Measurements from ENCODE around the gene CTIF. TPM values are rescaled to one million over a fixed set of nuclear protein-coding genes. Genes with fewer than 3 reads are reported as not detected.

Gene CTIF
- total RNA-seq, 4 donors from 2014 or later: 14.1 to 78.2 (median 18.4) TPM

GRCh38 chr18:48885266-48885923 is 346.6 kb downstream of the CTIF start:
- Histone ChIP-seq H3K4me3 (no peak overlapping the region), H3K27ac (no peak overlapping the region), H3K27me3 (no peaks in the 10 kb centered on the region), H3K9me3 (no peaks in the 10 kb centered on the region), H3K36me3 (no peaks in the 10 kb centered on the region), H3K4me1 (peaks cover 0 to 7% (median 4%) of the 10 kb centered on the region in 4 donors)
- DNase-seq: no peak
- intact Hi-C loops (cut with DNase I; ENCODE audit: low total_unique reads): no loop called here
- 88% methylated on average over 11 of the region's 11 CpGs; no CpG with 5 or more reads in 1 of the 2 donors for WGBS, 2 donors (ENCODE audit: low coverage in 1 of 2)
- in situ Hi-C loops (cut with MboI; ENCODE audit: low pct_ligation_motif_present in 1 of 4, low pct_unique_long_range_greater_than_20kb in 1 of 4, low sequenced_read_pairs in 3 of 4): no loop called here
- TF ChIP-seq POLR2A (IDR thresholded peaks at IDR 0.05): no peak
- no peak for TF ChIP-seq CTCF (IDR thresholded peaks at IDR 0.05)
- no peak for TF ChIP-seq EP300 (IDR thresholded peaks at IDR 0.05; ENCODE audit: low read depth)
- no peak for TF ChIP-seq POLR2AphosphoS5 (IDR thresholded peaks at IDR 0.05)

GRCh38 chr18:48885924-48886400 is 347.1 kb downstream of the CTIF start:
- peaks cover 0 to 7% (median 4%) of the 10 kb centered on the region in 4 donors for H3K4me1 ChIP-seq
- H3K4me3 ChIP-seq: no peak overlapping the region
- DNase-seq: no peak
- intact Hi-C loops (cut with DNase I; ENCODE audit: low total_unique reads): no loop called here
- H3K9me3 ChIP-seq: no peaks in the 10 kb centered on the region
- no peaks in the 10 kb centered on the region for H3K36me3 ChIP-seq
- in situ Hi-C loops (cut with MboI; ENCODE audit: low pct_ligation_motif_present in 1 of 4, low pct_unique_long_range_greater_than_20kb in 1 of 4, low sequenced_read_pairs in 3 of 4): no loop called here
- WGBS, 2 donors (ENCODE audit: low coverage in 1 of 2): 98 to 100% methylated on average over 1 to 7 of the region's 7 CpGs
- no peak for TF ChIP-seq POLR2A (IDR thresholded peaks at IDR 0.05)
- no peak for TF ChIP-seq CTCF (IDR thresholded peaks at IDR 0.05)
- no peak for TF ChIP-seq EP300 (IDR thresholded peaks at IDR 0.05; ENCODE audit: low read depth)
- TF ChIP-seq POLR2AphosphoS5 (IDR thresholded peaks at IDR 0.05): no peak
- no peaks in the 10 kb centered on the region for H3K27me3 ChIP-seq
- no peak overlapping the region for H3K27ac ChIP-seq

- H3K4me1 ChIP-seq: peaks cover 0 to 7% (median 4%) of the 10 kb centered on the region in 4 donors
- no peaks in the 10 kb centered on the region for H3K36me3 ChIP-seq
- no peak for DNase-seq
- H3K9me3 ChIP-seq: no peaks in the 10 kb centered on the region
- no peak overlapping the region for H3K27ac ChIP-seq
- WGBS, 2 donors (ENCODE audit: low coverage in 1 of 2): 80 to 86% methylated on average over 1 to 8 of the region's 8 CpGs
- TF ChIP-seq POLR2A (IDR thresholded peaks at IDR 0.05): no peak
- TF ChIP-seq POLR2AphosphoS5 (IDR thresholded peaks at IDR 0.05): no peak
- TF ChIP-seq CTCF (IDR thresholded peaks at IDR 0.05): no peak
- no peak for TF ChIP-seq EP300 (IDR thresholded peaks at IDR 0.05; ENCODE audit: low read depth)
- in situ Hi-C loops (cut with MboI; ENCODE audit: low pct_ligation_motif_present in 1 of 4, low pct_unique_long_range_greater_than_20kb in 1 of 4, low sequenced_read_pairs in 3 of 4): no loop called here
- H3K4me3 ChIP-seq: no peak overlapping the region
- H3K27me3 ChIP-seq: no peaks in the 10 kb centered on the region
- intact Hi-C loops (cut with DNase I; ENCODE audit: low total_unique reads): no loop called here
These were observed 347.9 kb downstream of the CTIF start for GRCh38 chr18:48886520-48887293.

DNA sequence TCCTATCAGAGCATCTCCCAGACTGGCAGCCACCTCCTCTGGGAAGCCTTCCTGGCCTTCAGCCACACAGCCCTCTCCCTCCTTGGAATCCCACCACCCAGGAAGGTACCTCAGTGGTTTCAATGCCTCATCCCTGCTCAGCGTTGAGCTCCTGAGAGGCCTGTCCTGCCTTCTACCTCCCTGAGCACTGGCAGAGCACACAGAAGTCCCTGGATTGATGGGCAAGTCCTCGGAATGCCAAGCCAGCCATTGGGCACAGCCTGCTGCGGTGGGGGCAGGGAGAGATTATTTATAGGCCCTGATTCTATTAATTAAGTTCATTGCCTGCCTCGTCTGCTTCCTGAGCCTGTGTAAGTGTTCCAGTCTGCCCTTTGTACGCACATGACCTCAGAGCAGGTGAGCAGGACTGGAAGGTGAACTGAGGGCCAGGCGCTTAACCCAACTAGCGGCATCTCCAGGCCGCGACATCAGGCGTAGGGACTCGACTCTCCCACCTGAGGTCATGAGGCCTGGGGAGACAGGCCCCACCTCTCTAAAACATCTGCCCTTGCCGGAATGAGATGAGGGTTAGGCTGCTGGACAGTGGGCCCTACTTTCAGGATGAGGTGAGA is 348.6 kb downstream of the CTIF start:
- no peak overlapping the region for H3K27ac ChIP-seq
- WGBS, 2 donors (ENCODE audit: low coverage in 1 of 2): 92% methylated on average over 12 of the region's 12 CpGs; no CpG with 5 or more reads in 1 of the 2 donors
- TF ChIP-seq POLR2AphosphoS5 (IDR thresholded peaks at IDR 0.05): no peak
- no peak for TF ChIP-seq POLR2A (IDR thresholded peaks at IDR 0.05)
- no peak for TF ChIP-seq EP300 (IDR thresholded peaks at IDR 0.05; ENCODE audit: low read depth)
- no peak for TF ChIP-seq CTCF (IDR thresholded peaks at IDR 0.05)
- peaks cover 0 to 7% (median 4%) of the 10 kb centered on the region in 4 donors for H3K4me1 ChIP-seq
- no peaks in the 10 kb centered on the region for H3K27me3 ChIP-seq
- no peak for DNase-seq
- intact Hi-C loops (cut with DNase I; ENCODE audit: low total_unique reads) (no loop called here), in situ Hi-C loops (cut with MboI; ENCODE audit: low pct_ligation_motif_present in 1 of 4, low pct_unique_long_range_greater_than_20kb in 1 of 4, low sequenced_read_pairs in 3 of 4) (no loop called here)
- H3K9me3 ChIP-seq: no peaks in the 10 kb centered on the region
- H3K36me3 ChIP-seq: no peaks in the 10 kb centered on the region
- no peak overlapping the region for H3K4me3 ChIP-seq

Measured in transverse colon (tissue), 4 donors.